GM12874 (cell line): ENCODE results near the gene NPLOC4.

Experiments
- CTCF ChIP-seq: IDR thresholded peaks from 2 replicates; pipeline ENCODE4 v1.5.1; 2011; ENCODE audit warnings: low read depth, mild to moderate bottlenecking, control low read depth, low read length, moderate library complexity; ENCODE audit not compliant: insufficient read depth

Gene NPLOC4

DNA sequence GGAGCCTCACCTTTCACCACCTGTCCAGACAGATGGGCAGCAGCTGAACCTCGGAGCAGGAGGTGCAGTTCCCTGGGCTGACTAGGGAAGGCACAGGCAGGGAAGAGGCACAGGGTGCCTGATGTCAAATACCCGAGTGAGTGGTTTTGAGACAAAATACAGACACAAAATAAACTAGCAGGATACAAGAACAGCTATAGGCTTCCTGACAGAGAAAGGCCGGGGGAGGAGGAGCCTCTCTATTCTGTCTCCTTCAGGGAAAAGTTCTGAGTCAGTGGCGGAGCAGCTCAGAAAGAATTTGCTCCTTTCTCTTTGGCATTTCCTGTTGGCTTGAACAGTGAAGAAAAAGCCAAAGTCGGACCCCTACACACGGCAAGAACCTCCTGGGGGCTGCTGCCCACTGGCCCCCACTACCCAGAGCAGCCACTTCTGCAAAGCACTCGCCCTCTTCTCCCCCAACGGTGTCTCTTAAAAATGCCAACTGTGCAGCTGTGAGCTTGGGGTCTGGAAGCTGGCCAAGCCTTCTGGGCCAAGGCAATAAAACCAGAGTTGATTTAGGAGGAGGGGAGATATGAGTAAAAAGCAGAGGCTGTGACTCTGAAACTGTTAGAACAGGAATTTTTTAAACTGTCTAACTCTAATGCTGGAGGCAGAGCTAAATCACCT is 70.3 kb downstream of the NPLOC4 start:
- TF ChIP-seq CTCF: no peak

DNA sequence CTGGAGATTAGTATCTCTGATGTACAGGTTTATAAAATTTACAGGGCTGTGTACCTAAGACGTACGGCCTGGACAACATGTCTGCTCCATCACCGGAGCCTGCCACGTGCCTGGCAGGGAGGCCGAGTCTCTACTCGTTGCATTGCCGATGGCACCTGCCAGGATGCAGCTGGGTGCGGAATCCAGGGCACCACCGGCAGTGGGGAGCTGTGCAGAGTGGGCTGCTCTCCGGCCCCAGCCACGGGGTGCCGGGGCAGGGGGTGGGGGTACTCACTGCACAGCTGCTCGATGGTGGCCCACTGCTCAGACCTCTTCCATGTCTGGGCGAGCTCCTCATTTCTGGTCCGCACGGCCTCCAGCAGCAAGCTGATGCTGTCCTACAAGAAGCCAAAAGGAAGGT is 71.7 kb downstream of the NPLOC4 start:
- no peak for TF ChIP-seq CTCF

- no peak for TF ChIP-seq CTCF
These were observed 72.1 kb downstream of the NPLOC4 start for GRCh38 chr17:81564778-81565177.

GRCh38 chr17:81563861-81564586 is 72.9 kb downstream of the NPLOC4 start:
- no peak for TF ChIP-seq CTCF

- TF ChIP-seq CTCF: no peak
These were observed 75.4 kb downstream of the NPLOC4 start for GRCh38 chr17:81561494-81561885.

- no peak for TF ChIP-seq CTCF
These were observed 77.7 kb downstream of the NPLOC4 start for GRCh38 chr17:81558941-81559806.

DNA sequence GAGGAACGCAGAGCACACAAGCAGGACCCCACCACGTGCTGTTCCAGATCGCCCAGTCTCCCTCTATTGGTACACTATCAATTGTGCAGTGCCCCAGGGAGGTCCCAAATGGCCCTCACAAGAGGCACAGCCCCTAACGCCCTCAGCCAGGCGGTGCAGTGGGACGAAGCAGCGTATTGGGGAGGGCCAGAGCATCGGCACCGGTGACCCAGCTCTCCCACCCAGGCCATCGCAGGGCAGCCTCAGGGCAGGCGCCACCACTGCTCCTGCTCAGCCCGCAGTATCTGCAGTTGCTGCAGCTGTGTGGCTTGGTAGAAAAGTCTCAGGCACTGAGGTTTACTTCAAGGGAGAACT is 78.8 kb downstream of the NPLOC4 start:
- no peak for TF ChIP-seq CTCF
